Lower leg skin (tissue), 4 donors: ENCODE data around the gene CENPO. TPM values are rescaled to one million over a fixed set of nuclear protein-coding genes. Genes with fewer than 3 reads are reported as not detected.

ENCODE experiments used
- DNase-seq, 2 donors: peaks; one replicate each; pipeline ENCODE4 v3.0.0-alpha.2; 2019; ENCODE audit warnings: low spot score in 2 of 2
- H3K4me3 ChIP-seq: fragments of 200-600 bp; sonication (generic); 2 replicates; pipeline ENCODE4 v1.5.1; 2017; ENCODE audit warnings: mild to moderate bottlenecking, low read depth; ENCODE audit not compliant: poor library complexity, severe bottlenecking
- CTCF ChIP-seq, 3 donors: fragments of 450-650 bp; IDR thresholded peaks; one replicate each; pipeline ENCODE4 v1.5.1; 2016; ENCODE audit warnings: antibody characterized with exemption in 3 of 3, mild to moderate bottlenecking in 3 of 3, moderate library complexity in 2 of 3
- POLR2A ChIP-seq, 2 donors: fragments of 450-650 bp; IDR thresholded peaks; one replicate each; pipeline ENCODE4 v1.6.1; 2016 to 2017; ENCODE audit warnings: antibody characterized with exemption in 2 of 2, mild to moderate bottlenecking in 1 of 2, moderate library complexity in 1 of 2
- WGBS, 2 donors: methylation state at CpG; one replicate each; pipeline ENCODE4 v1.1.5; 2018; 5-methylcytosine and 5-hydroxymethylcytosine counted together
- intact Hi-C: fragments of 100-400 bp; cut with DNase I; formaldehyde crosslinking; loops from one replicate; pipeline ENCODE4 v1.15.0; 2023; ENCODE audit warnings: low total_unique reads
- total RNA-seq, 4 donors: library from RNA; depleted of rRNA; stranded (reverse); fragments of >200 nt; gene quantifications; one replicate each; pipeline ENCODE4 v1.1.0, GENCODE V29; 2016

The CENPO gene
- total RNA-seq, 4 donors from 2014 or later, result 2.0 to 5.3 (median 2.4) TPM

GRCh38 chr2:24754985-24755705 lies 38.1 kb upstream of the CENPO start:
- 86 to 90% methylated on average over 3 of the region's 3 CpGs for WGBS, 2 donors

GRCh38 chr2:24756789-24757188 lies 36.4 kb upstream of the CENPO start:
- WGBS, 2 donors, result 82 to 98% methylated on average over 1 of the region's 1 CpG
- H3K4me3 ChIP-seq, result no peak overlapping the region
- TF ChIP-seq CTCF (IDR thresholded peaks at IDR 0.05) (no peak), POLR2A (IDR thresholded peaks at IDR 0.05) (no peak)
- intact Hi-C loops, result no loop called here
- no peak for DNase-seq

More at GRCh38 chr2:24754985-24755705, 38.1 kb upstream of the CENPO start:
- TF ChIP-seq POLR2A (IDR thresholded peaks at IDR 0.05) (no peak), CTCF (IDR thresholded peaks at IDR 0.05) (no peak)
- no peak overlapping the region for H3K4me3 ChIP-seq
- intact Hi-C loops, result loop anchor here (5.0 kb wide), 1 partner anchor 362 kb away; no protein-coding TSS in a partner anchor
- DNase-seq, result no peak

DNA sequence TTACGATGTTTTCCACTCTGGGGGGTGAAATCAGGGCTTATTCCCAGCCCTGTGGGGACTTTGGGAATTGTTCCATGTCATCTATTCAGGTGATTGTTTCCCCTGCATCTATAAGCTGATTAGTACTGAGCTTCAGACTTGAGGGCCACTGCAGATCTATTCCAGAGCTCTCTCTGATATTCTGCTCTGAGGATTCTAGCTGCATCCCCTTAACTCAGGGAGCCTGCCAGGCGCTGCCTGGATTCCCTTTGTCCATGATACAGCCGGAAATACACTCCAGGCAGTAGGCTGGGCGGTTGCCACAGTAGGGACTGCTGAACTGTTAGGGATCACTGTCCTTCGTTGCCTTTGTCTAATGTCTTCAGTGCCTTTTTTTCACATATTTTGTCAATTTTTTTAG lies 31.4 kb upstream of the CENPO start:
- intact Hi-C loops, result no loop called here
- H3K4me3 ChIP-seq, result no peak overlapping the region
- no peak for DNase-seq
- TF ChIP-seq POLR2A (IDR thresholded peaks at IDR 0.05), result no peak
- TF ChIP-seq CTCF (IDR thresholded peaks at IDR 0.05), result no peak
- WGBS, 2 donors, result 85 to 91% methylated on average over 5 of the region's 5 CpGs

DNA sequence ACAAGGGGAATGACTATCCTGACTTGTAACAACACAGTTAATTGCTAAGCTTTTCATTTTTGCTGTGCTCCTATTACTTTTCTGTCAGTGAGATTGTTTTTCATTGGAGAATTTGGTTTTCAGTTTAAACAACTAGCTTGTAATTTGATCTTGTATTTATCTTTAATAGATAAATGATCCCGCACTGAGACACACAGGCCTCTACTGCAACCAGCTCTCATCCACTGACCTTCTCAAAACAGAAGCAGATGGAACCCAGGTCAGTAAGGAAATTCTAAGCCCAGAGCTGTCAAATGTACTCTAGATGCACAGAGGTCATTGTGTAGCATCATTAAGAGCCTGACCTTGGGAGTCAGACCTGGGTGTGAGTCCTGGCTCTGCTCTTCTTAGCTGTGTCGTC lies 30.7 kb upstream of the CENPO start:
- no peak overlapping the region for H3K4me3 ChIP-seq
- no peak for DNase-seq
- 93 to 94% methylated on average over 2 of the region's 2 CpGs for WGBS, 2 donors
- intact Hi-C loops, result no loop called here
- no peak for TF ChIP-seq CTCF (IDR thresholded peaks at IDR 0.05)

GRCh38 chr2:24763843-24764242 lies 29.4 kb upstream of the CENPO start:
- WGBS, 2 donors, result 91 to 93% methylated on average over 4 of the region's 4 CpGs
- no peak for DNase-seq
- H3K4me3 ChIP-seq, result no peak overlapping the region
- TF ChIP-seq POLR2A (IDR thresholded peaks at IDR 0.05), result no peak
- no peak for TF ChIP-seq CTCF (IDR thresholded peaks at IDR 0.05)
- intact Hi-C loops, result no loop called here

DNA sequence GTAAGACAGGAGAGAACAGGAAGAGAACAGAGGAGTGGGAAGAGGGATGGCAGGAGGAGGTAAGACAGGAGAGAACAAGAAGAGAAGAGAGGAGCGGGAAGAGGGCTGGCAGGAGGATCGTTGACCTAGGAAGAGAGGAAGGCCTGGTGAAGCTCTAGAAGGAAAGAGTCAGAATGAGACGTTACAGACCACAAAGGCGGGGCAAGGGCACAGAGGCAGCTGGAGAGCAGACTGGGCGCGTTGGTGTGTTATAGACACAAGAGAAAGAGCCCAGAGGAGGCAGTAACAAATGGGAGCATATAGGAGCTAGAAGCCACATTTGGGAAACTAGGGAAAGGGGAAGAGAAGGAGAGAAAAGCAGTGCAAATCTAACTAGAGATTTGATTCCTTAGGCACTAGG lies 26.6 kb upstream of the CENPO start:
- no peak for DNase-seq
- 71 to 75% methylated on average over 6 of the region's 6 CpGs for WGBS, 2 donors
- intact Hi-C loops, result no loop called here
- TF ChIP-seq POLR2A (IDR thresholded peaks at IDR 0.05) (no peak), CTCF (IDR thresholded peaks at IDR 0.05) (no peak)
- no peak overlapping the region for H3K4me3 ChIP-seq
